ENCODE measurements around the gene DHH.

DHH gene

DNA sequence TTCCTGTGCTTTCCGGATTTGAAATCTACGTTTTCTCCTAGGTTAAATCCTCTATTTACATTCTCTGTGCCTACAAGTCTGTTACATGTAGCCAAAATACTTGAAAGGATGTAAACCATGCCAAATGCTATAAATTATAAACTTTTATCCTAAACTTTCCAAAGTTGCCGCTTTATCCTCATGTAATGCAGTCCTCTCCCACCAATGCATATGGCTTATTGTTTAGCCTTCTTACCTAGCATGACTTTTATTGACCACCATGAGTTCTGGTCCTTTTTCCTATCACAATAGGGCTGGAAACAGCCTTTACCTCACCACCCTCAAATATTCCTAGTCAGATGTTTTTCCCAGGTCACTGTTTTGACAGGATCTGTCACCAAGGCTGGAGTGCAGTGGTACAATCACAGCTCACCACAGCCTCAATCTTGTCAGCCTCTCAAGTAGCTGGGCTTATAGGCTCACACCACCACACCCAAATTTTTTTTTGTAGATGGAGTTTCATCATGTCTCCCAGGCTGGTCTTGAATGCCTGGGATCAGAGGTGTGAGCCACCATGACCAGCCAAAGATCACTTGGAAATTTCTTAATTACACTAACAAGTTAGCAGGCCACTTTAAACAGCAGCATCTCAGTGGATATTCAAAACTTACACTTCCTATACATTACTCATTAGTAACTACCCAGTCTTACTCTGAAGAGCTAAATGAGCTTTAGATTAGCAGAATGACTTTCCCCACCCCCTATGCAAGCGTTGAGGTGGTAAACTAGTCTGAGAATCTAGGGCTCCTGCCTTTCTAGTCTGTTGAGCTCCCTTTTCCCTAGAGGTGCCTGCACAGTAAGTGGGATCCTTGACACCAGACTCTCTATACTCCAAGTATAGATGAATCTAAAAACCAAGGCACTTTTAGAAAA, 32.5 kb upstream of the DHH start:
- no peak for ATAC-seq
- DNase-seq: peak; percentile 9
- Mint-ChIP-seq H3K27ac (peak overlapping the region; percentile 73), H3K27me3 (peaks cover 3% of the 10 kb centered on the region), H3K36me3 (ENCODE audit: low read depth) (peaks cover 47% of the 10 kb centered on the region), H3K4me3 (peak overlapping the region; percentile 60), H3K4me1 (peaks cover 36% of the 10 kb centered on the region), H3K9me3 (no peaks in the 10 kb centered on the region)

GRCh38 chr12:49121047-49121696, 26.6 kb upstream of the DHH start:
- no peaks in the 10 kb centered on the region for H3K9me3 Mint-ChIP-seq
- DNase-seq (no peak), ATAC-seq (no peak)
- H3K36me3 Mint-ChIP-seq (ENCODE audit: low read depth): no peaks in the 10 kb centered on the region
- no peak overlapping the region for H3K27ac Mint-ChIP-seq
- H3K4me1 Mint-ChIP-seq: no peaks in the 10 kb centered on the region
- no peak overlapping the region for H3K4me3 Mint-ChIP-seq
- no peaks in the 10 kb centered on the region for H3K27me3 Mint-ChIP-seq

DNA sequence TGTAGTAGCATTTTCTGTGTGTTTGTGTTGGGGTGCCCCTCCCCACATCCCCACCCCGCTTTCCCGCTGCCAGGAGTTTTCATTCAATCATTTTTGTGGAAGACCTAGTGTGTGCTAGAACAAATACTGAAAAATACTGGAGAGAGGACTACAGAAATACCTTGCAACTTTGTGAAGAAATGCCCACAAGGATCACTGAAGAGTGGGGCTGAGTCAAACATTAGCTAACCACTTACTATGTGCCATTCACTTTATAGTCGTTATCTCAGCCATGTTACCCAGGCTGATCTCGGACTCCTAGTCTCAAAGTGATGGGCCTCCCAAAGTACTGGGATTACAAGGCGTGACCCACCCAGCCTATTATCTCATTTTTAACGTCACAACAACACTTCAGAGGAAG, 16.6 kb upstream of the DHH start:
- H3K36me3 Mint-ChIP-seq (ENCODE audit: low read depth): peaks cover 4% of the 10 kb centered on the region
- no peaks in the 10 kb centered on the region for H3K9me3 Mint-ChIP-seq
- ATAC-seq: peak; percentile 2
- DNase-seq: no peak
- H3K27ac Mint-ChIP-seq: peak overlapping the region; percentile 89
- peaks cover 28% of the 10 kb centered on the region for H3K4me1 Mint-ChIP-seq
- peak overlapping the region; percentile 91 for H3K4me3 Mint-ChIP-seq
- no peaks in the 10 kb centered on the region for H3K27me3 Mint-ChIP-seq

DNA sequence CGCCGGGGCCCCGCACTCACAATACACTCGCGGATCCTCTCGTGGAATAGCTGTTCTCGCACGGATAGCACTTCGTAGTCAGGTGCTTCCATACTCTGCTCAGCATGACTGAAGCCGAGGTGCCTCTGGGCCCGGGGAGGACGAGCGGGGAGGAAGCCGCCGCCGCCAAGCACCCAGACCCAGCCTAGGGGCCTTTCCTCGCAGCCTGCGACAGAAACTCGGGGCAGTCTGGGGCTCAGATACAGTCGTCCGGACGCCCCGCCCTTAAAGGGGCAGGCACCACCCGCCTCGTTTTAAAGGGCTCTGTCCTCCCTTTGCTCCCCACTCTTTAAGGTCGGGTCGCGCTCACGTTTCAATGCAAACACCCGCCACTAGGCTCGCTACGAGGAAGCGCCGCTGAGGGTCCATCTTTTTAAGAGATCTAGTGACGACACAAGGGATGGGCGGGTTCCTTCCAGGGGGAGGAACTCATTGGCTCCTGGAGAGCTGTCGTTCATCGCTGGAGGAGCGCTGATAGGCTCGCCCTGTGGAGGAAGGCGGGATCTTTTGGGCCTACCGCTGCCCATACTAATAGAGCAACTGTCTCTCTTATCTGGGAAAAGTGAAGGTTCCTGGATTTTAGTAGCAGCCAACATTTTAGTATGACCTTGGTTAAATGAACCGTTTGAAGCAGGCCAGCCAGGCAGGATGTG, 16.0 kb upstream of the DHH start, which contains the start of gene LMBR1L:
LMBR1L (minus strand) TSS at position 384 of the 692 bp plus-strand sequence; CDS start at position 92, 292 bp downstream.
- H3K4me1 Mint-ChIP-seq: peaks cover 28% of the 10 kb centered on the region
- peak within 1 kb of the TSS; percentile 89 for H3K27ac Mint-ChIP-seq
- H3K9me3 Mint-ChIP-seq: no peaks in the 10 kb centered on the region
- peaks cover 4% of the 10 kb centered on the region for H3K36me3 Mint-ChIP-seq (ENCODE audit: low read depth)
- no peaks in the 10 kb centered on the region for H3K27me3 Mint-ChIP-seq
- peak; percentile 94 for DNase-seq
- ATAC-seq: peak; percentile 99
- H3K4me3 Mint-ChIP-seq: peak within 1 kb of the TSS; percentile 91

DNA sequence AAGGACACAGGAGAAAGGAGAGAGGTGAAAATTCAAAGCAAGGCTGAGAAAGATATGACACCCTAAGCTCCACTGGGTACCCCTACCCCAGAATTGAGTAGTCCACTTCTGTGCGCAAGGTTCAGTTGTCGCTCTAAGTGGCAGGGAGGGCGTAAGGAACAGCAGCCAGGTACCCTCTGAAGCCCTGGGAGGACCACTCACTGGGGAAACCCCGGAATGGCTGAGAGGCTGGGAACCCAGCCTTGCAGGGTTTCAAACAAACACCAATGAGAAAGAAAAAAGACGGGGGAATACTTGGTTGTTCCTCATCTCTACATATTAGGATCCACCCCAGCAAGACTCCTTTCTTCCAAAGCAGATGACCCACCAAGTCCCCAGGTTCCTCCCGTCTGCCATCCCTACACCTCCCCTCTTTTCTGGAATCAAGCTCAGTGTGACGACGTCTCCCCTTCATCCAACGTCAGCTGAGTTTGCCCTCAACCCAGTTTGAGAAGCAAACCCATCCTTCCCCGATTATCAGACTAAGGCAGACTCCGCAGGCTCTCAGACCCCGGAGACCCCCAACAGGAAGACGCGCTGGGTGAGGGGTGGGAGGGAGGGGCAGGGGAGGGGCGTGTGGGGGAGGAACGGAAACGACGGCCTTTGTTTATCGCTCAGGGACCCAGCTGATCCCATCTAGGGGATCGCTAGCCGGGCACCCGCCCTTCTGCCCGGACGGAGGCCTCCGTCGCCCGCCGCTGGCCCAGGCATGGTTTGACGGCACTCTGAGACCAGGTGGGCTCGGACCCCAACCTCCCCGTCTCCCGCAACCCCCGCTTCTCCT, 15.3 kb upstream of the DHH start:
- Mint-ChIP-seq H3K27ac (peak overlapping the region; percentile 89), H3K9me3 (no peaks in the 10 kb centered on the region), H3K4me3 (peak overlapping the region; percentile 91), H3K27me3 (no peaks in the 10 kb centered on the region), H3K4me1 (peaks cover 28% of the 10 kb centered on the region), H3K36me3 (ENCODE audit: low read depth) (peaks cover 4% of the 10 kb centered on the region)
- DNase-seq (no peak), ATAC-seq (no peak)

- no peaks in the 10 kb centered on the region for H3K9me3 Mint-ChIP-seq
- H3K27me3 Mint-ChIP-seq: no peaks in the 10 kb centered on the region
- no peak for ATAC-seq
- peaks cover 4% of the 10 kb centered on the region for H3K36me3 Mint-ChIP-seq (ENCODE audit: low read depth)
- peak overlapping the region; percentile 91 for H3K4me3 Mint-ChIP-seq
- H3K27ac Mint-ChIP-seq: no peak overlapping the region
- DNase-seq: no peak
- H3K4me1 Mint-ChIP-seq: peaks cover 28% of the 10 kb centered on the region
These were observed 14.4 kb upstream of the DHH start for GRCh38 chr12:49108958-49109404.

DNA sequence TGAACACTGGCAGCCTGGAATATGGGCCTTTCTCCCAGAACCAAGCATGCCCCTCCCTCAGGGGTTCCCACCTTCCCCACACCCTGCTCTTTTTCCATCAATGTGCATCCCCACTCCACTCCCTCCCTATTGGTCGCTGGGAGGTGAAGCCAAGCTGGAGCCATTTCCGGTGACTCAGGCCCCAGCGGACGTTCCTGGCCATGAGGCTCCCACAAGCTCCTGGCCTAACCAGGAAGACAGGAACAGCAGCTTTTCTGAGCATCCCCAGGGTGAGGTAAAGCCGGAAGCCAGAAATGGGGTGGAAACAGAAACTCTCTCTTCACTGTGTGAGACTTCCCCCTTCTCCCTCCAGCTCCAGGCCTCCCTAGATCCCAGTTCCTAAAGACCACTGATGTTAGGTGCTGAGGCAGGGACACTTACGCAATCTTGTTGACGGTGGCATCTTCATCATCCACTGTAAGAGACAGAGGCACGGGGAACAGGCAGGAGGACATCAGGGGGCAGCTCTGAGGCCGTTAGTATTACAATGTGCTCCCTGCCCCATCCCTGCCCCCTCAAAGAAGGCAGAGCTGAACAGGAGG, 11.0 kb upstream of the DHH start:
- DNase-seq (no peak), ATAC-seq (no peak)
- H3K9me3 Mint-ChIP-seq: no peaks in the 10 kb centered on the region
- no peak overlapping the region for H3K27ac Mint-ChIP-seq
- no peak overlapping the region for H3K4me3 Mint-ChIP-seq
- peaks cover 4% of the 10 kb centered on the region for H3K36me3 Mint-ChIP-seq (ENCODE audit: low read depth)
- H3K27me3 Mint-ChIP-seq: no peaks in the 10 kb centered on the region
- H3K4me1 Mint-ChIP-seq: peaks cover 22% of the 10 kb centered on the region

DNA sequence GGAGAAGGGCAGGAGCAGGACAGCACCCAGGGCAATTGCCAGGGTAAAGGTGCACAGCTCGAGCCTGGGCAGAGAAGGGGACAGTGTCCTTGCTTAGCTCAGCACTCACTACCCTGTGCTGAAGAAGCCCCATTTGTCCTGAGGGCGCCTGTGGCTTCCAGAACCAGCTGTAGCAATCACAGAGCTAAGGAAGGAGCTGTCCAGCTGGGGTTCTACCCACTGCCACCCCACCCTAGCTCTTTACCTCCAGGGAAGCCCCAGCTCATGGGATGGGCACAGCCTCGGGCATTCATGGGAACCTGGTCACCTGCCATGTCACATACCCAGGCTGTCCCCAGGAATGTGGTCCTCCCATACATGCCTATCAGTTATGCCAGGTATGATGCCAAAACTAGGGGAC, 10.2 kb upstream of the DHH start:
- Mint-ChIP-seq H3K27ac (no peak overlapping the region), H3K4me1 (peaks cover 18% of the 10 kb centered on the region), H3K4me3 (no peak overlapping the region), H3K27me3 (no peaks in the 10 kb centered on the region), H3K9me3 (no peaks in the 10 kb centered on the region), H3K36me3 (ENCODE audit: low read depth) (peaks cover 4% of the 10 kb centered on the region)
- no peak for ATAC-seq
- DNase-seq: no peak

DNA sequence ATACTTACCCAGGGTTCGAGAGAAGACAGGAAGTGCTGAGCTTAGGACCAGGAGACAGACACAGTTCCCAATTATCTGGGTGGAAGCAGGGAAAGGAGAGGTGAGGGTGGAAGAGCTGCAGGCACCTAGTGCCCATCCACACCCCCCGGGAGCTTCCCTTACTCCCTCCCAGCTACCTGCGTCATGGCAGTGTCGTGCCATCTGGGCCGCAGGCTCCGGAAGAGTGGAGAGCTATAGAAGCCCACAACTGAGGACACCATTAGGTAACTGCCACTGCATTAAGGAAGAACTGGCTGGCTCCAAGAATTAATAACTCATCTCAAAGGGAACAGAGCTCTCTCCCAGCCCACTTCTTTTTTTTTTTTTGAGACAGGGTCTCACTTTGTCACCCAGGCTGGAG, 5.8 kb upstream of the DHH start:
- DNase-seq: no peak
- Mint-ChIP-seq H3K4me3 (no peak overlapping the region), H3K36me3 (ENCODE audit: low read depth) (peaks cover 5% of the 10 kb centered on the region), H3K4me1 (no peaks in the 10 kb centered on the region), H3K27me3 (peaks cover 4% of the 10 kb centered on the region), H3K9me3 (no peaks in the 10 kb centered on the region), H3K27ac (no peak overlapping the region)
- no peak for ATAC-seq

DNA sequence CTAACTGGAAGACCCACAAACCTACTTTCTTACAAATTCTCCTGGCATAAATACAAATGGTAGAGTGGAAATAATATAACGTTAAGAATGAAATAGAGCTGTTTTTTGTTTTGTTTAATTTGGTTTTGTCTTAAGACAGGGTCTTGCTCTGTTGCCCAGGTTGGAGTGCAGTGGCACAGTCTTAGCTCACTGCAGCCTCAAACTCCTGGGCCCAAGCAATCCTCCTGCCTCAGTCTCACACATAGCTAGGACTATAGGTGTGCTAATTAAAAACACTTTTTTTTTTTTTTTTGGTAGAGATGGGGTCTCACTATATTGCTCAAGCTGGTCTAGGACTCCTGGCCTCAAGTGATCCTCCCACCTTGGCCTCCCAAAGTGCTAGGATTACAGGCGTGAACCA, 4.1 kb upstream of the DHH start:
- no peak overlapping the region for H3K27ac Mint-ChIP-seq
- no peak overlapping the region for H3K4me3 Mint-ChIP-seq
- ATAC-seq (no peak), DNase-seq (no peak)
- no peaks in the 10 kb centered on the region for H3K9me3 Mint-ChIP-seq
- peaks cover 7% of the 10 kb centered on the region for H3K4me1 Mint-ChIP-seq
- H3K27me3 Mint-ChIP-seq: peaks cover 16% of the 10 kb centered on the region
- H3K36me3 Mint-ChIP-seq (ENCODE audit: low read depth): peaks cover 5% of the 10 kb centered on the region

DNA sequence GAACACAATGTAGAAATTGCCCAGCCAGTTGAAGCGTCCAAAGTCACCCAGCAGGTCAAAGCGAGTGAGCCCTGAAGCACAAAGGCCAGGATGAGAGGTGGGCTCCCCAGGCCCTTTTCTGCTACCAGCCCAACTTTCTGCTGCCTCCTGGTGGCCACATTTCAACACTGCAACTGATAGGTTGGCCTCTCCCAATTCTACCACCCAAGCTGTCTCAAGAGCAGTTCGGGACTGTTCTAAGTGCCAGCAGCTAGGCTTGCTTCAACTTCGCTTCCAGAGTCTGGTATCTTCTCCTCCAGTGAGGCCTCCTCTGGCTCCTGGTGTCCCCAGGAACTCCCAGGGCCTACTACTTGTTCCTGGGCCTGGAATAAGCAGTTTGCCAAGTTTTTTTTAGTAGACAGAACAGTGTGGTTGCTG, 3.4 kb upstream of the DHH start:
- Mint-ChIP-seq H3K27ac (no peak overlapping the region), H3K36me3 (ENCODE audit: low read depth) (peaks cover 5% of the 10 kb centered on the region), H3K9me3 (no peaks in the 10 kb centered on the region), H3K4me1 (peaks cover 12% of the 10 kb centered on the region), H3K27me3 (peaks cover 22% of the 10 kb centered on the region), H3K4me3 (no peak overlapping the region)
- ATAC-seq (peak; percentile 45), DNase-seq (peak; percentile 72)

GRCh38 chr12:49097381-49097780, 2.8 kb upstream of the DHH start:
- no peak overlapping the region for H3K4me3 Mint-ChIP-seq
- ATAC-seq (no peak), DNase-seq (no peak)
- H3K27me3 Mint-ChIP-seq: peaks cover 28% of the 10 kb centered on the region
- peaks cover 16% of the 10 kb centered on the region for H3K4me1 Mint-ChIP-seq
- no peaks in the 10 kb centered on the region for H3K9me3 Mint-ChIP-seq
- H3K36me3 Mint-ChIP-seq (ENCODE audit: low read depth): peaks cover 5% of the 10 kb centered on the region
- no peak overlapping the region for H3K27ac Mint-ChIP-seq

- peaks cover 37% of the 10 kb centered on the region for H3K4me1 Mint-ChIP-seq
- ATAC-seq: no peak
- H3K27me3 Mint-ChIP-seq: peaks cover 51% of the 10 kb centered on the region
- DNase-seq: no peak
- no peak overlapping the region for H3K27ac Mint-ChIP-seq
- H3K9me3 Mint-ChIP-seq: no peaks in the 10 kb centered on the region
- H3K36me3 Mint-ChIP-seq (ENCODE audit: low read depth): peaks cover 5% of the 10 kb centered on the region
- no peak overlapping the region for H3K4me3 Mint-ChIP-seq
These were observed 369 bp upstream of the DHH start for GRCh38 chr12:49094975-49095365.

GRCh38 chr12:49093792-49094159, 825 bp downstream of the DHH start:
- H3K36me3 Mint-ChIP-seq (ENCODE audit: low read depth): peaks cover 5% of the 10 kb centered on the region
- H3K27ac Mint-ChIP-seq: no peak overlapping the region
- H3K9me3 Mint-ChIP-seq: no peaks in the 10 kb centered on the region

More at GRCh38 chr12:49093792-49094159, 825 bp downstream of the DHH start:
- peaks cover 42% of the 10 kb centered on the region for H3K4me1 Mint-ChIP-seq
- ATAC-seq (no peak), DNase-seq (no peak)
- peaks cover 55% of the 10 kb centered on the region for H3K27me3 Mint-ChIP-seq
- H3K4me3 Mint-ChIP-seq: peak overlapping the region; percentile 29
